HCT116 (cell line): ENCODE measurements around the gene HYCC2.
"Not testable (repeated sequence)": the region's sequence is repeated elsewhere in the genome, so short reads cannot be mapped to it uniquely, and the experiment has no call there.

Experiments
- CTCF ChIP-seq, 3 experiments: fragments of 200-600 bp in 1 of 3; sonication (generic) in 1 of 3; IDR thresholded peaks in 2 of 3; conservative IDR thresholded peaks in 1 of 3; 2 replicates each; pipeline ENCODE4 v1.5.1; 2012 to 2017; ENCODE audit warnings: low read depth in 2 of 3, low read length in 2 of 3, antibody characterized with exemption in 1 of 3, borderline replicate concordance in 1 of 3, control low read depth in 1 of 3, mild to moderate bottlenecking in 1 of 3, mixed read lengths in 1 of 3, mixed run types in 1 of 3, moderate library complexity in 1 of 3; ENCODE audit not compliant: insufficient read depth in 1 of 3
- EZH2 ChIP-seq: fragments of 200-600 bp; sonication (generic); IDR thresholded peaks from 2 replicates; pipeline ENCODE4 v1.6.1; 2017; ENCODE audit warnings: antibody characterized with exemption, mixed run types
- EZH2phosphoT487 ChIP-seq: fragments of 200-600 bp; IDR thresholded peaks from 2 replicates; pipeline ENCODE4 v1.6.1; 2018; ENCODE audit warnings: antibody characterized with exemption, borderline replicate concordance
- JUND ChIP-seq: IDR thresholded peaks from 2 replicates; pipeline ENCODE4 v1.6.1; 2012
- MAX ChIP-seq: IDR thresholded peaks from 2 replicates; pipeline ENCODE4 v1.6.1; 2012
- POLR2A ChIP-seq: IDR thresholded peaks from 2 replicates; pipeline ENCODE4 v1.7.0; 2011; ENCODE audit warnings: borderline replicate concordance; ENCODE audit not compliant: insufficient read depth, insufficient read length; ENCODE audit errors: extremely low read depth
- POLR2AphosphoS5 ChIP-seq: IDR thresholded peaks from 2 replicates; pipeline ENCODE4 v1.6.1; 2011; ENCODE audit warnings: mild to moderate bottlenecking, low read depth, low read length, moderate library complexity
- RAD21 ChIP-seq: IDR thresholded peaks from 2 replicates; pipeline ENCODE4 v1.6.1; 2012; ENCODE audit warnings: low read depth, mild to moderate bottlenecking
- REST ChIP-seq: IDR thresholded peaks from 2 replicates; pipeline ENCODE4 v1.6.1; 2012; ENCODE audit warnings: low read depth
- SP1 ChIP-seq: IDR thresholded peaks from 2 replicates; pipeline ENCODE4 v1.6.1; 2012; ENCODE audit warnings: low read depth
- SRF ChIP-seq: IDR thresholded peaks from 2 replicates; pipeline ENCODE4 v1.6.1; 2012; ENCODE audit warnings: low read depth

DNA sequence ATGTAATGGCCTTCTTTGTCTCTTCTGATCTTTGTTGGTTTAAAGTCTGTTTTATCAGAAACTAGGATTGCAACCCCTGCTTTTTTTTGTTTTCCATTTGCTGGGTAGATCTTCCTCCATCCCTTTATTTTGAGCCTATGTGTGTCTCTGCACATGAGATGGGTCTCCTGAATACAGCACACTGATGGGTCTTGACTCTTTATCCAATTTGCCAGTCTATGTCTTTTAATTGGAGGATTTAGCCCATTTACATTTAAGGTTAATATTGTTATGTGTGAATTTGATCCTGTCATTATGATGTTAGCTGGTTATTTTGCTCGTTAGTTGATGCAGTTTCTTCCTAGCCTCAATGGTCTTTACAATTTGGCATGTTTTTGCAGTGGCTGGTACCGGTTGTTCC, 37.1 kb downstream of the HYCC2 start:
- not testable (repeated sequence) for TF ChIP-seq RAD21; CTCF (IDR thresholded peaks at IDR 0.05 in 2 of 3, conservative IDR thresholded peaks at IDR 0.05 in 1 of 3; ENCODE audit: borderline replicate concordance in 1 of 3, insufficient read depth in 1 of 3, low read depth in 2 of 3, low read length in 2 of 3); SP1; EZH2phosphoT487; REST; POLR2A; EZH2; POLR2AphosphoS5; JUND; SRF; MAX
